ENCODE data around the gene COBL. TPM values are rescaled to one million over a fixed set of nuclear protein-coding genes. Genes with fewer than 3 reads are reported as not detected.

Gene COBL
- total and polyA plus RNA-seq, 10 of the 15 experiments (the other 5 are each of a cell fraction or from before 2014, with no cell fraction given), result 0.21 TPM; not detected in 9

DNA sequence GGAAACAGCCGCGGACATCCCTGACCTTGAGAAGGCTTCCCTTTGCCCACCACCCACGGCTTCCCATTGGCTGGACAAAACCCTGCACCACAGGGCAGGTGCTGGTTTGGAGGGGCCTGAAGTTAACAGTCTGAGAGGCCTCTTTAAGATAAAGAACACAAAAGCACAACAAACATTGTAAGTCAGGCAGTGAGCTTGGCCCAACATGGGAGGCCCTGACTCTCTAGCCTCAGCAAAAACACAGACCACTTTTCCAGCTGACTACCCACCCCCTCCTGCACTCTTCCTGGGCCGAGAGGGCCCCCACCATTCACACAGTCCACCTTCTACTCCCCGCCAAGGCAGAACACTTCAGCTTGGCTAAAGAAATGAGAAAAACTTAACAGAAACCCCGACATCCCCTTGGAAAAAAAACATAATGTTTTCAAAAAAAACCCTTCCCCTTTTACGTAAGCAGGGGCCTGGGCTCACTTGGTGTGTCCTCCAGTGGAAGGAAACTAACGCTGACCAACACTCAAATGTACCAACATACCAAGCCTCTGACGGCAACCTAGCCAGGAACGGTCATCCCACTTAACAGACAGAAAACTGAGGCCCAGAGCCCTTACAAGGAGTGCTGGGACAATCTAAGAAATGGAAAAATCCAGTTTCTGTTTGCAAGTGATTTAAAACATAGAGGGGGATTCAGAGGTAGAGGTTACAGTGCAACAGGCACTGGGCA is 80.9 kb downstream of the COBL start:
- no TSS peak for BruUV-seq (replicated peaks)
- H4K20me1 ChIP-seq (ENCODE audit: control insufficient read depth, insufficient read depth), result no peaks in the 10 kb centered on the region
- SMC1A ChIA-PET (ENCODE audit: uncharacterized antibody, unreplicated experiment), result no interaction called here
- POLR2A ChIA-PET, result no interaction called here
- no peak overlapping the region for H2AFZ ChIP-seq (ENCODE audit: control insufficient read depth, low read depth, low read length)
- CTCF ChIA-PET, result no interaction called here
- RAD21 ChIA-PET (ENCODE audit: unreplicated experiment), result no interaction called here
- DNase-seq (ENCODE audit: low read depth, low spot score), result no peak
- in situ Hi-C loops (cut with MboI), result no loop called here
- no peaks in the 10 kb centered on the region for H3K36me3 ChIP-seq (ENCODE audit: control insufficient read depth in 2 of 2, insufficient read depth in 2 of 2, low read length in 1 of 2)
- intact Hi-C loops (cut with micrococcal nuclease; ENCODE audit: unreplicated experiment), result no loop called here
- no peak for ATAC-seq
- H3K9ac ChIP-seq (ENCODE audit: control insufficient read depth, insufficient read depth, low read length), result no peak overlapping the region
- no peaks in the 10 kb centered on the region for H3K4me1 ChIP-seq (ENCODE audit: control insufficient read depth, insufficient read depth, low read length)
- H3K4me3 ChIP-seq, result no peak overlapping the region
- 35% methylated on average over 10 of the region's 10 CpGs for WGBS (ENCODE audit: insufficient coverage, insufficient replicate concordance, low lambda C conversion rate, missing lambda C conversion rate)
- no peak for FAIRE-seq
- TF ChIP-seq BCL11A (IDR thresholded peaks at IDR 0.05; ENCODE audit: low read depth, low read length) (no peak), HDAC6 (IDR thresholded peaks at IDR 0.05; ENCODE audit: unreplicated experiment) (no peak), MEF2A (IDR thresholded peaks at IDR 0.05; ENCODE audit: insufficient read depth, low read depth, low read length) (no peak), NRF1 (conservative IDR thresholded peaks at IDR 0.05; ENCODE audit: low read depth, low read length) (no peak), EP300 (IDR thresholded peaks at IDR 0.05; ENCODE audit: borderline replicate concordance in 1 of 2, control insufficient read depth in 1 of 2, low read depth in 2 of 2, low read length in 2 of 2) (no peak), ZNF24 (IDR thresholded peaks at IDR 0.05) (no peak), CEBPB (IDR thresholded peaks at IDR 0.05; ENCODE audit: borderline replicate concordance in 1 of 2, low read depth in 2 of 2, low read length in 2 of 2) (no peak), TCF3 (IDR thresholded peaks at IDR 0.05; ENCODE audit: borderline replicate concordance, insufficient read depth, low read depth, low read length) (no peak), BMI1 (IDR thresholded peaks at IDR 0.05; ENCODE audit: borderline replicate concordance) (no peak), POLR2AphosphoS2 (IDR thresholded peaks at IDR 0.05; ENCODE audit: low read depth, low read length) (no peak)
- TF ChIP-seq, protein P1, sequence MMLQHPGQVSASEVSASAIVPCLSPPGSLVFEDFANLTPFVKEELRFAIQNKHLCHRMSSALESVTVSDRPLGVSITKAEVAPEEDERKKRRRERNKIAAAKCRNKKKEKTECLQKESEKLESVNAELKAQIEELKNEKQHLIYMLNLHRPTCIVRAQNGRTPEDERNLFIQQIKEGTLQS (IDR thresholded peaks at IDR 0.05; ENCODE audit: borderline replicate concordance, extremely low read depth, low read depth, low read length), result no peak
- TF ChIP-seq, protein P2, sequence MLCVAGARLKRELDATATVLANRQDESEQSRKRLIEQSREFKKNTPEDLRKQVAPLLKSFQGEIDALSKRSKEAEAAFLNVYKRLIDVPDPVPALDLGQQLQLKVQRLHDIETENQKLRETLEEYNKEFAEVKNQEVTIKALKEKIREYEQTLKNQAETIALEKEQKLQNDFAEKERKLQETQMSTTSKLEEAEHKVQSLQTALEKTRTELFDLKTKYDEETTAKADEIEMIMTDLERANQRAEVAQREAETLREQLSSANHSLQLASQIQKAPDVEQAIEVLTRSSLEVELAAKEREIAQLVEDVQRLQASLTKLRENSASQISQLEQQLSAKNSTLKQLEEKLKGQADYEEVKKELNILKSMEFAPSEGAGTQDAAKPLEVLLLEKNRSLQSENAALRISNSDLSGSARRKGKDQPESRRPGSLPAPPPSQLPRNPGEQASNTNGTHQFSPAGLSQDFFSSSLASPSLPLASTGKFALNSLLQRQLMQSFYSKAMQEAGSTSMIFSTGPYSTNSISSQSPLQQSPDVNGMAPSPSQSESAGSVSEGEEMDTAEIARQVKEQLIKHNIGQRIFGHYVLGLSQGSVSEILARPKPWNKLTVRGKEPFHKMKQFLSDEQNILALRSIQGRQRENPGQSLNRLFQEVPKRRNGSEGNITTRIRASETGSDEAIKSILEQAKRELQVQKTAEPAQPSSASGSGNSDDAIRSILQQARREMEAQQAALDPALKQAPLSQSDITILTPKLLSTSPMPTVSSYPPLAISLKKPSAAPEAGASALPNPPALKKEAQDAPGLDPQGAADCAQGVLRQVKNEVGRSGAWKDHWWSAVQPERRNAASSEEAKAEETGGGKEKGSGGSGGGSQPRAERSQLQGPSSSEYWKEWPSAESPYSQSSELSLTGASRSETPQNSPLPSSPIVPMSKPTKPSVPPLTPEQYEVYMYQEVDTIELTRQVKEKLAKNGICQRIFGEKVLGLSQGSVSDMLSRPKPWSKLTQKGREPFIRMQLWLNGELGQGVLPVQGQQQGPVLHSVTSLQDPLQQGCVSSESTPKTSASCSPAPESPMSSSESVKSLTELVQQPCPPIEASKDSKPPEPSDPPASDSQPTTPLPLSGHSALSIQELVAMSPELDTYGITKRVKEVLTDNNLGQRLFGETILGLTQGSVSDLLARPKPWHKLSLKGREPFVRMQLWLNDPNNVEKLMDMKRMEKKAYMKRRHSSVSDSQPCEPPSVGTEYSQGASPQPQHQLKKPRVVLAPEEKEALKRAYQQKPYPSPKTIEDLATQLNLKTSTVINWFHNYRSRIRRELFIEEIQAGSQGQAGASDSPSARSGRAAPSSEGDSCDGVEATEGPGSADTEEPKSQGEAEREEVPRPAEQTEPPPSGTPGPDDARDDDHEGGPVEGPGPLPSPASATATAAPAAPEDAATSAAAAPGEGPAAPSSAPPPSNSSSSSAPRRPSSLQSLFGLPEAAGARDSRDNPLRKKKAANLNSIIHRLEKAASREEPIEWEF (IDR thresholded peaks at IDR 0.05; ENCODE audit: insufficient replicate concordance, low read depth, low read length), result no peak
- H3K4me2 ChIP-seq (ENCODE audit: control insufficient read depth, insufficient read depth), result no peak overlapping the region
- H3K79me2 ChIP-seq (ENCODE audit: control insufficient read depth, insufficient read depth, low read length), result no peaks in the 10 kb centered on the region
- no peaks in the 10 kb centered on the region; a peak in 1 of 4 replicates for H3K27me3 ChIP-seq (replicated peaks in 1 of 2; ENCODE audit: control insufficient read depth in 2 of 2, insufficient read depth in 2 of 2, low read length in 1 of 2)
- H3K9me3 ChIP-seq (replicated peaks; ENCODE audit: control insufficient read depth, insufficient read depth, low read length), result no peaks in the 10 kb centered on the region
- no peak overlapping the region for H3K27ac ChIP-seq (ENCODE audit: control insufficient read depth, insufficient read depth)

Measured in GM12878 (cell line).